ENCODE results near the gene PRDX2.
A peak's percentile ranks its signal among the peaks of the same experiment; 100 is the strongest.
"Not testable (repeated sequence)": the region's sequence is repeated elsewhere in the genome, so short reads cannot be mapped to it uniquely, and the experiment has no call there.

Gene PRDX2

DNA sequence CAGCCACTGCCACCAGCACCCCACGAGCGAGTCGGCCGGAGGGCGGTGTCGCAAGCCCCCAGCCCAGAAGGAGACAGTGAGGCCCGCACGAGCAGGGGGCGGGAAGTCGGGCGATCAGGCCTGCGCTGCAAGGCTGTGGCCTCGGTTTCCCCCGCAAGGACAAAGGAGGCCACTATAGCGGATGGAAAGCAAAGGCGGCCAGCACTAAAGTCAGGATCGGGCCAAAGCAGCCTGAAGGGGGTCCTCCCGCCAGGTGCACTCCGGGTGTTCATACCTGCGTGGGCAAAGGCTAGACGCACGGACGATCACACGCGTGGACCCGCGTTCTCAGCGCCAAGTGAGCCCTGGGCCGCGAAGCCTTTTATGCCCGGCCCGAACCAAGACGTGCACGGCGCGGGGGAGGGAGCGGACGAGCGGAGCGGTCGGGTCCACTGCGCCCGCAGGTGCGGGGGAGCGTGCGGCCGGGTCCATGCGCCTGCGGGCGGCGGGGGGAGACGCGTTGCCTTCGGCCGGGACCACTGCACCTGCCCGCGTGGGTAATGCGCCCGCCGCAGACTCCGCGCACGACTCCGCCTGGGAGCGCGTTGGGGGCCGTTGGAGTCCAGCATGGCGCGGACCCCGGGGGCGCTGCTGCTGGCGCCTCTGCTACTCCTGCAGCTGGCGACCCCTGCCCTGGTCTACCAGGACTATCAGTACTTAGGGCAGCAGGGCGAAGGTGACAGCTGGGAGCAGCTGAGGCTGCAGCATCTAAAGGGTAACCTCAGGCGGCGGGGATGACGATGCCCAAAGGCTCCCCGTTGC is at the start of gene PRDX2, which contains the start of gene THSD8:
Gene PRDX2, minus strand, starts transcription at position 335 of the 801 bp plus-strand sequence. CDS start 539 bp downstream, outside the sequence.
Gene THSD8, plus strand, starts transcription at position 604 of the 801 bp plus-strand sequence. Its CDS starts 3 bp downstream, at position 607.
- DNase-seq, result peak; percentile 51

DNA sequence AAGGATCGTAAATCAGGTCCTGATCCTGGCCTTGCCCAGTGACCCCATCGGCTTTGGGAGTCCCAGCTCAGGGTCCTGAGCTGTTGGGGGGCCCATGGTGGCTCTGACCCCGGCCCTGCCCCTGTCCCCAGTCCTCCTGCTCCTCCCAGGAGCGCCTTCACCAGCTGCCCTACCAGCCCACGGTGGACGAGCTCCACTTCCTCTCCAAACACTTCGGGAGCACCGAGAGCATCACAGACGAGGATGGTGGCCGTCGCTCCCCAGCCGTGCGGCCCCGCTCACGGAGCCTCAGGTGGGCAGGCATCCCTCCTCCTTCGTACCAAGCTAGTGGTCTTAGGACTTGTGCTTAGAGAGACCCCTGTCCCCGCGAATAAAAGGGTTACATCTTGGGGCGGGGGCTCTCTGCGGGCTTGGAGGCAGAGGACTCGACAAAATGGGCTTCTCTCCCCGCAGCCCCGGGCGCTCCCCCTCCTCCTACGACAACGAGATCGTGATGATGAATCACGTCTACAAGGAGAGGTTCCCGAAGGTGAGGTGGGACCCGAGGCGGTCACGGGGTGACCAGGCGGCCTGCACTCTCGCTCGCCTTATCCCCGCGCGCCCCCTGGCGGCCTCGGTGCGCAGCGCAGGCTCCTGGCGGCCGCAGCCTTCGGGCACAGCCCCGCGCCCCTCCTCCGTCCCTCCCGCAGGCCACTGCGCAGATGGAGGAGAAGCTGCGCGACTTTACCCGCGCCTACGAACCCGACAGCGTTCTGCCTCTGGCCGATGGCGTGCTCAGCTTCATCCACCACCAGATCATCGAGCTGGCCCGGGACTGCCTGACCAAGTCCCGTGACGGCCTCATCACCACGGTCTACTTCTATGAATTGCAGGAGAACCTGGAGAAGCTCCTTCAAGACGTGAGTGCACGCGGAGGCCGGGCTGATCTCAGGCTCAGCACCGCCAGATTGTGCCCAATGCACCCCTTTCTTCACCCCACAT is 45.8 kb upstream of the PRDX2 start:
- in situ Hi-C loops (cut with HindIII; ENCODE audit: low pct_ligation_motif_present, low pct_unique_long_range_greater_than_20kb, low sequenced_read_pairs), result no loop called here
- DNase-seq, result peak; percentile 76

More for the DNA sequence above, at the start of gene PRDX2, which contains the start of gene THSD8:
- in situ Hi-C loops (cut with HindIII; ENCODE audit: low pct_ligation_motif_present, low pct_unique_long_range_greater_than_20kb, low sequenced_read_pairs), result no loop called here

DNA sequence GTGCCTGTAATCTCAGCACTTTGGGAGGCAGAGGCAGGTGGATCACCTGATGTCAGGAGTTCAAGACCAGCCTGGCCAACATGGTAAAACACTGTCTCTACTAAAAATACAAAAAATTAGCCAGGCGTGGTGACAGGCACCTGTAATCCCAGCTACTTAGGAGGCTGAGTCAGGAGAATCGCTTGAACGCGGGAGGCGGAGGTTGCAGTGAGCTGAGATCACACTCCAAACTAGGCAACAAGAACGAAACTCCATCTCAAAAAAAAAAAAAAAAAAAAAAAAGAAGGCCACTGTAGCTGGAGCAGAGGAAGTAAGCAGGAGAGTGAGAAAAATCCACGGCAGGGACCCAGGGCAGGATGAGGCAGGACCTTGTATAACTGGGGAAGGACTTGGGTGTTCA is 45.0 kb upstream of the PRDX2 start:
- in situ Hi-C loops (cut with HindIII; ENCODE audit: low pct_ligation_motif_present, low pct_unique_long_range_greater_than_20kb, low sequenced_read_pairs); DNase-seq: not testable (repeated sequence)

DNA sequence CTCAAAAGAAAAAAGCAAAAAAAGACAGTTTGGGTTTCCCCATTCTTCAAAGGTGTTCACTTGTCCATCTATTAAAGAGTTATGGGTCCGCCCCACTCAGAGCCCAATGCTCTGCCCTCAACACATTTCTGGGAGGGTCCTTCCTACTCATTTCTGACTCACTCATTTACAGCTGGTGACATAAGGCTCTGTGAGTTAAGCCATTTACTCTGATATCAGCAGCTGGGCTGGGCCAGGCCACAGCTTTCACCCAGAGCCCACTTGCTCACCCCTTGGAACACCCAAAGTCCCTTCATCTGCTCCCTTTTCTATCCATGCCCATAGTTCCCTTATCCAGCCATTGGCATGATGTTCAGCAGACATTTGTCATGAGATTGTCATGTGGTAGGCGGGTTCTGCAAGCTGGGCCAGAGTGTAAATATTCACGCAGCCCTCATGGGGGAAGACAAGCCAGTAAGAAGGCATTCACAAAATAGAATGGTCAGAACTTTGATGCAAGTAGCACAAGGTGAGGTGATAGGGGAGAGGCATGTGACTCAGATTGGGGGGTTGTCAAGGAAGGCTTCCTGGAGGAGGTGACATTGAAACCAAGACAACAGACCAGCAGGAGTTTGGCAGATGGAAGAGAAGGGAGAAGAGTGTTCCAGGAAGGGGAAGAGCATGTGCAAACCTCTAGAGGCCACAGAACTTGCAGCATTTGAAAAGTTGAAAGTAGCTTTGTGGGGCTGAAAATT is 42.6 kb upstream of the PRDX2 start:
- in situ Hi-C loops (cut with HindIII; ENCODE audit: low pct_ligation_motif_present, low pct_unique_long_range_greater_than_20kb, low sequenced_read_pairs), result no loop called here
- no peak for DNase-seq

DNA sequence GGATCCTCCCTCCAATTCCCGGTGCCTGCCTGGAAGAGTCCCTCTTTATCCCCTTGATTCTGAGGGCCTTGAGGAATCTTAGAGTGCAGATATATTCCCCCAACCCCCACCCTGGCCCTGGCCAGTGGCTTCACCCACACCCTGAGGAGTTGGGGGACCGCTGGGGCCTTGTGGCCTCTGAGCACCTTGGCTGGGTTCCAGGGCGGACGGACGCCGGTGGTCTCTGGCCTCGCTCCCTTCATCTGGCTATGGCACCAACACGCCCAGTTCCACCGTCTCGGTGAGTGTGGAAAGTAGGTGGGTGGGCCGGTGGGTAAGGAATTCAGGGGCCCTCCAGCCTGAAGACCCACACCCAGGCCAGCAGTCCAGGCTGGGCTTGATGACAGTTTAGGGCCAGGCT is 41.7 kb upstream of the PRDX2 start:
- DNase-seq, result no peak
- in situ Hi-C loops (cut with HindIII; ENCODE audit: low pct_ligation_motif_present, low pct_unique_long_range_greater_than_20kb, low sequenced_read_pairs), result no loop called here

DNA sequence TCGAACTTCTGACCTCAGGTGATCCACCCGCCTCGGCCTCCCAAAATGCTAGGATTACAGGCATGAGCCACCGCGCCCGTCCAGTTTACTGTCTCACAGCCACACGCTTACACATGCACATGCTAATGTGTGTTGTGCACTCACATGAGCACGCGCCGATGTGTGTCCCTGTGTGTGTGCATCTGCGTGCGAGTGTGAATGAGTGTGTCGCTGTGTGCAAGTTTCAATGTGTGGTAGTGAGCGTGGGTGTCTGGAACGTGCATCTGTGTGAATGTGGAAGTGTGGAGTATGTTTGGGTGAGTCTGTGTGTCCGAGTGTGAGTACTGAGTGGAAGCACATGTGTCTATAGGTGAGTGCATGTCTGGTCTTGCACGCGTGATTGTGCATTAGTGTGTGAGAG is 40.9 kb upstream of the PRDX2 start:
- in situ Hi-C loops (cut with HindIII; ENCODE audit: low pct_ligation_motif_present, low pct_unique_long_range_greater_than_20kb, low sequenced_read_pairs), result no loop called here

DNA sequence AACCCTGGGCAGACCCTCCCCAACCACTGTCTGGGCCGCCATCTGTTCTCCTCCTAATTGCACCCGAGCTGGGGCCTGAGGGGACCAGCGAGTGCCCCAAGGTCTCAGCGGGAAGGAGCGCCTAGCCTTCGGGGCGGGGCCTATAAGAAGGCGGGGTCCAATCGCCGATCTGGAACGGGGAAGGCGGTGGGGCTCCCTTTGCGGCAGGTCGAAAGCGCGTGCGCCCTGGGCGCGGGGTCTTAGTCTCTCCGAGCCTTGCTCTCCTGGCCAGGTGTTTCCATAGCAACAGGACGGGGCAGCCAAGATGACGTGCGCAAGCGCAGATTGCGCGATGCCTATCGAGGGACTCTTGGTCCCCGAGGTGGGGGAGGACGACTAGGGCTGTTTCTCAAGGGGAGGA is 39.5 kb upstream of the PRDX2 start:
- DNase-seq, result no peak
- in situ Hi-C loops (cut with HindIII; ENCODE audit: low pct_ligation_motif_present, low pct_unique_long_range_greater_than_20kb, low sequenced_read_pairs), result no loop called here

More for the DNA sequence above, 40.9 kb upstream of the PRDX2 start:
- no peak for DNase-seq

DNA sequence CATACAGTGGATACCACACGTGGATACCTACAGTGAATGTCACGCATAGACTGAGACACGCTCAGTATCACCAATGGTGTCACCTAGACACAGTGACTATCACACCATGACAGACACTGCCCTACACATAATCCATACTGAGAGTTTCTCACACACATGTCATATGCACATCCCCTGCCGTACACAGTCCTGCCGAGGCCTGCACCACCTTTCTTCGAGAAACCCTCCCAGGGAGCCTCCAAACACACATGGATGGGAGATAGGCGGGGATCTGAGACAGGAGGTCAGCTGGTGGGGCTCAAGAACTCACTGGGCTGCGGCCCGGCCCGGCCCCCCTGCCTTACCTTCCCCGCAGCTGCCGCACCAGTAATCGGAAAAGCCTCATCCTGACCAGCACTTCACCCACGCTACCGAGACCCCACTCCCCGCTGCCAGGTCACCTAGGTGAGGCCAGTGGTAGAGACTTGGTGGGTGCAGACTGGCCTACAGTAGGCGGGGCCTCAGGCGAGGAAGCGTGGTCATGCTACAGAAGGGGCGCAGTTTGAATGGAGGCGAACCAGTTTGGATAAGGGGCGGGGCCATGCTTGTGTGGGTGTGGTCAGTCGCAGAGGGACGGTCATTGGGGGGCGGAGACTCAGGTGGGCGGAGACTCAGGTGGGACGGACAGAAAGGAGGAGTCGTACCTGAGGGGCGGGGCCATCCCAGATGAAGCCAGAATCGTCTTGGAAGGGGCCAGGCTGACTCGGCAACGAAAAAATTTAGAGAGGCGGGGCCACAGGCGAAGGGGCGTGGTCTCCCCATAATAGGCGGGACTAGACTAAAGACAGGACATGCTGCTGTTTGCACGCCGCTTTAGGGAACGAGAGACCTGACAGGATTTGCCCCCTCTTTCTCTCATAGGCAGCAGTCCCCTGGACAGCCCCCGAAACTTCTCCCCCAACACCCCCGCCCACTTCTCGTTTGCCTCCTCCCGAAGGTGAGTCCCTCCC is 38.8 kb upstream of the PRDX2 start:
- peak; percentile 45 for DNase-seq
- in situ Hi-C loops (cut with HindIII; ENCODE audit: low pct_ligation_motif_present, low pct_unique_long_range_greater_than_20kb, low sequenced_read_pairs), result no loop called here

DNA sequence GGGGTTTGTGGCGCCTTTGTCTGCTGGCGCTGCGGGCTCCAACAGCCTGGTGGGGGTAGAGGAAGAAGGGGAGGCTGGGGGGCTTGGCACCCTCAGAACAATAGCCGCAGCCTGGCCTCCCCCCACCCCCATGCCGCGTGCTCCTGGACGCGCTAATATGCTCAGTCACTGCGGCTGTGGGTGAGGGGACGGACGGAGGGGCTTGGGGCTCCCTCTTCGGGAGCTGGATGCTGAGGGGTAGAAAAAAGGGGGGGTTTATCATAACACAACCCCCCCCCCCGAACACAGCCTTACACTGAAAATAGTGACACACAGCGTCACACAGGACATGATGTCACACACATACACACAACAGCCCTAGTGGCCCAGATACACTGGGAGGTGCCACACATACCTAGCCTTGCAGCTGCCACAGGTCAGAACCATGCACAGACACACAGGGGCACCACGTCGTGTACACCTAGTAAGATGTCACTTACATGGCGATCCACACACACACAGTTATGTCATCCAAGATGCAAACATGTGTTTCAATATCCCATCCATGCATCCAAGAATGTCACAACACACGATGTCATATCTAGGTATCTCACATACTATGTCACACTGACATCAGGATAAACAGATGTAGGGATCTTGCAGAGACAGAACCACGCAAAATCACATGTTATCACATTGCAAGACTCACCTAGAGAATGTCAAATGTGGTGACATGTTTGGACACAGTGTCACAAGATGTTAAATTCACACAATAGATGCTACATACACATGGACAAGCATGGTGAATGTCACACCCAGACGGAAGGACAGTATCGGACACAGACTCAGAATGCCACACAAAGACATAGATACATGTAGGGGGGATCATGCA is 37.5 kb upstream of the PRDX2 start:
- in situ Hi-C loops (cut with HindIII; ENCODE audit: low pct_ligation_motif_present, low pct_unique_long_range_greater_than_20kb, low sequenced_read_pairs), result no loop called here
- no peak for DNase-seq

DNA sequence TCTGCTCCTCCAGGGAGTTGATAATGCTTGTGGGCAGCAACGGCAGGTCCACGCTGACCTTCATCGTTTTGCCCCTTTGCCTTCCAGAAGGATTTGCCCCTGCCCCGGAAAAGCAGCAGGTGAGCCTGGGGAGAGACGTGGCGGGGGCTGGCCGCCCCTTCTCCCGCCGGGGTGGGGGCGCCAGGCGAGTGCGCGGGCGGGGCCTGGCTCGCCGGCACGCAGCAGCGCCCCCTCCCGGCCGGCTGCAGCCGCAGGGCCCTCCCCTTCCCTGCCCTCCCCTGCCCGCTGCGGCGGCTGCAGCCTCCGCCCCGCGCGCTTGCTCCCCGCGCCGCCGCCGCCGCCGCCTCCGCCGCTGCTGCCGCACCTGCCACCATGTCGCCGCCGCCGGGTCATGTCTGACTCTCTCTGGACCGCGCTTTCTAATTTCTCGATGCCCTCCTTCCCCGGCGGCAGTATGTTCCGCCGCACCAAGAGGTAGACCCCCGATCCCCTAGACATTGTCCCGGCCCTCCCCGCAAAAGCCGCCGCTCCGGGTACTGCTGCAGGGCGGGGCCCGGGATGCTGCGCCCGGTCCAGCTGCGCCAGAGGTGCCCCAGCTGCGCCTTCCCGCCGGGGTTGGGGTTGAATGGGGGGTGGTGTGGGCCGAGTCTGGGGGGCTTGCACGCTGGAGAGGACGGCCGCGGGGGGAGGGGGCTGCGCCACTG is 36.7 kb upstream of the PRDX2 start, which contains the start of gene MAST1:
Gene MAST1, plus strand, starts transcription at position 334 of the 704 bp plus-strand sequence. Its CDS starts 58 bp downstream, at position 392.
- in situ Hi-C loops (cut with HindIII; ENCODE audit: low pct_ligation_motif_present, low pct_unique_long_range_greater_than_20kb, low sequenced_read_pairs), result no loop called here
- DNase-seq, result peak; percentile 56

DNA sequence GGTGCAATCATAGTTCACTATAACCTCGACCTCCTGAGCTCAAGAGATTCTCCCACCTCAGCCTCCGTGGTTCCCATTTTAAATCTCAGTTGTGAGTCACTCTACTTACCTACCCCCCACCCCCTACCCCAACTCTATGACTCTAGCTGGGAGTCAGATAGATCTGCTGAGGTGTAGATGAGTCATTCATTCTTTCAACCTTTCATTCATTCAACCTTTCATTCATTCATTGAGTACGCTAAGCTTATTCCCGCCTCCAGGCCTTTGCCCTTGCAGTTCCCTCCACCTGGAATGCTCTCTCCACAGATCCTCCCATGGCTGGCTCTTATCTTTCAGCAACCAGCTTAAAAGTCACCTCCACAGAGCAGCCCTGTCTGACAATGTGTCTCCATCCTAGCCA is 35.6 kb upstream of the PRDX2 start:
- no peak for DNase-seq
- in situ Hi-C loops (cut with HindIII; ENCODE audit: low pct_ligation_motif_present, low pct_unique_long_range_greater_than_20kb, low sequenced_read_pairs), result no loop called here

DNA sequence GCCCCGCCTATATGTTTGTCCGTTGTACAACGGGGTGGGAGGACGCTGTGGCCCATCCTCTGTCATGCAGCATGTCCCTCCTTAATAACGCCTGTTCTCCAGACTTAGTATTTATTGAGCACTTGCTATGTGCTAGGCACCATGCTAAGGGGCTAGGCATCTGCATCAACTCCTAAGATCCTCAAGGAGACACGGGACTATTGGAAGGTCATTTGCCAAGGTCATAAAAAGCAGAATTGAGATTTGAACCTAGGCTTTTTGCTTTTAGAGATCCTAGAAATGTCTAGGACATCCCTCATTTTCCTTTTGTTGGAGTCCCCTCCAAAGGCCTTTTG is 34.9 kb upstream of the PRDX2 start:
- no peak for DNase-seq

DNA sequence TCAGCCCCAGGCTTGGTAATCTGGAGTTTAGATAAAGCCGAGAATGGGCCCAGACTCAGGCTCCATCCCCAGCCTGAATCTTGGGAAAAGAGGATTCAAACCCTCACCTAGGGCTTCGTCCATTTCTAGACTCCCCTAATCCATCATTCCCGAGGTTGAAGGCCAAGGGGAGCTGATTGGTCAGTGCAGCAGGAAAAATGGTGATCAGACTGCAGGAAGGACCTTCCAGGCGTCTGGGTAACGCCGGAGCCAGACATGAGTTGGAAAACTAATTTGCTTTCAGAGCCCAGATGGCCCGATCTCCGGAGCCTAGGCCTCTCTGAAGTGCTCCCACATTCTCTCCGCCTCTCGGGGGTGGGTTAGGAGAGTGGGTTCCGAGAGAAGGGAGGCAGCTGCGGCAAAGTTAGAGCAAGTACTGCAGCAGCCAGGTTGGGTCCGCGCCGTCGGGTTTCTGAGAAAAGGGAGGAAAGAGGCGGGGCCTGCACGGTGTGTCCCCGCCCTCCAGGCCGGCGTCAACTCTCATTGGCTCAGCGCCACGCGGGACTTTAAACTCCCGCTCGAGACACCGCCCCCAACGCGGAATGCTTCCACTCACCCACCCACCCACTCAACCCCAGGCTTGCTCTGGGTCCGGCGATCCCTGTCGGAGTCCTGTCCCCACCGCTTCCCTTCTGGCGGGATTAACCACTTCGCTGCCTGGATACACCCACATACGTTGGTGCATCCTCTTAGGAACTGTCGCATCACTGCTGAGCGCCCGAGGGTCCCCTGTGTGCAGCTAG is 33.6 kb upstream of the PRDX2 start:
- DNase-seq, result peak; percentile 24
- in situ Hi-C loops (cut with HindIII; ENCODE audit: low pct_ligation_motif_present, low pct_unique_long_range_greater_than_20kb, low sequenced_read_pairs), result no loop called here

More for the DNA sequence above, 34.9 kb upstream of the PRDX2 start:
- in situ Hi-C loops (cut with HindIII; ENCODE audit: low pct_ligation_motif_present, low pct_unique_long_range_greater_than_20kb, low sequenced_read_pairs), result no loop called here

DNA sequence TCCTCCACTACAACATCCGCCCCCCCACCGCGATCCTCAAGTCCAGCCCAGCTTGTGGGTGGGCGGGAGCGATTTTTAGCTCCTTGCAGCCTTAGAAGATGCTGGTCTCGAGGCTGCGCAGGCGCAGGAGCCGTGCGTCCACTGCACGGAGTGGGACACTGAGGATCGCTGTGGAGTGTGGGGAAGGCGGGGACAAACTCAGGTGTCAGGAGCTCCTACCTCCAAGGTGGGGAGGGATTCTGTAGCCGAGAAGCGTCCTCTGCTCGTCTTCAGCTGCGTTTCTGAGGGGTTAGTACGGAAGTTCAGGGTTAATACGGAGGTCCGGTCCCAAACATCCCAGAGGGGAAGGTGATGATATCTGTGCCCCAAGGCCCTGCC is 33.0 kb upstream of the PRDX2 start, which contains the start of gene RTBDN:
Gene RTBDN, minus strand, starts transcription at position 14 of the 378 bp plus-strand sequence. CDS start 4,600 bp downstream, outside the sequence.
- DNase-seq, result no peak
- in situ Hi-C loops (cut with HindIII; ENCODE audit: low pct_ligation_motif_present, low pct_unique_long_range_greater_than_20kb, low sequenced_read_pairs), result no loop called here
